T1000 (cell line): Measurements from ENCODE around the gene SMIM28.

Experiments
- DNase-seq: peaks from one replicate; lab custom pipeline; 2025; ENCODE audit warnings: mixed read lengths; lab: John Stamatoyannopoulos, UW

SMIM28 gene

DNA sequence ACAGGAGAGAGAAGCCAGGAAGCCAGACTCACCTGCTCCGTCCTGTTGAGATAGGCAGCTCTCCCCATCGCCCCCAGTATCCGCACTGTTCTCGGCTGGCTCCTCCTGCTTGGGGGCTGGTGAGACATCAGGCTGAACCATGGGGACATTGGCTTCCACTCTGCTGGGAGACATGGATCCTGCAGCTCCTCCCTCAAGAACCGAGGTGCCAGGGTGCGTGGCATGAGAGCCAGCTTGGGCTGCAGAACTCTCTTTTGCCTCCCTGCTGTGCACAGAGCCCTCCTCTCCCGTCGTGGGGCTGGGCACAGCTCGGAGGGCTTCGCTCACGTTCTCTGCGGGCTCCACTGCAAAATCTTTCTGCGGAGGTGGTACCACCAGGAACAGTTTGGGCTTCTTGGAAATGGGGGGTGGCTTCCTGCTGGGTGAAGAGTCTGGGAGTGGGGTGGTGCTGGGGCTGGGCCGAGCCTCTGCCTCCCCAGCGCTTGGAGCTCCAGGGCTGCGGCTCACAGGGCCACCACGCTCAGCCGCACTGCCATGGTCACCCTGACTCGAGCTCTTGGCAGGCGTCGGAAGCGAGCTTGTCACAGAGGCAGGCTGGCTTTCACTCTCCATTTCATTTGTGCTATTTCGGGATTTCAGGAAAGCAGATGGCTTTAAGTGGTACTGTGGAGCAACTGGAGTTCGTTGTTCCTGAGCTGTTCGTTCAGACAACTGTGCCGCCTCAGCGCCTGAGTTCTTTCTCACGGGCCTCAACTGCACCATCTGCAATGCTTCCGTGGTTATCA lies 52.8 kb downstream of the SMIM28 start:
- DNase-seq: no peak

GRCh38 chr6:138431256-138432062 lies 53.8 kb downstream of the SMIM28 start:
- DNase-seq: no peak

- DNase-seq: no peak
Measured at GRCh38 chr6:138432063-138432356, 54.3 kb downstream of the SMIM28 start.
